Uterus (tissue), 4 donors: ENCODE data around the gene CNPY1. TPM values are rescaled to one million over a fixed set of nuclear protein-coding genes. Genes with fewer than 3 reads are reported as not detected.
"Not testable (repeated sequence)": the region's sequence is repeated elsewhere in the genome, so short reads cannot be mapped to it uniquely, and the experiment has no call there.

Experiments
- DNase-seq, 2 donors: peaks; one replicate each; pipeline ENCODE4 v3.0.0-alpha.2; 2019 to 2020
- H3K27ac ChIP-seq, 2 donors: fragments of 200-600 bp; sonication (generic); 1 replicate in 1 of 2; 2 replicates in 1 of 2; pipeline ENCODE4 v1.5.1; 2016 to 2018
- H3K27me3 ChIP-seq, 2 donors: fragments of 200-600 bp; sonication (generic); one replicate each; pipeline ENCODE4 v1.5.1; 2018 to 2019; ENCODE audit warnings: control low read depth in 1 of 2
- H3K36me3 ChIP-seq, 2 donors: fragments of 200-600 bp; sonication (generic); one replicate each; pipeline ENCODE4 v1.5.1; 2019; ENCODE audit warnings: control low read depth in 1 of 2
- H3K4me1 ChIP-seq, 2 donors: fragments of 200-600 bp; sonication (generic); one replicate each; pipeline ENCODE4 v1.5.1; 2018 to 2019; ENCODE audit warnings: control low read depth in 1 of 2
- H3K4me3 ChIP-seq, 2 donors: fragments of 200-600 bp; sonication (generic); 1 replicate in 1 of 2; 2 replicates in 1 of 2; pipeline ENCODE4 v1.5.1; 2018 to 2019; ENCODE audit warnings: mild to moderate bottlenecking in 1 of 2
- H3K9me3 ChIP-seq, 2 donors: fragments of 200-600 bp; sonication (generic); one replicate each; pipeline ENCODE4 v1.5.1; 2019; ENCODE audit warnings: control low read depth in 1 of 2
- POLR2A ChIP-seq, 2 donors: fragments of 450-650 bp; IDR thresholded peaks; one replicate each; pipeline ENCODE4 v1.6.1; 2016; ENCODE audit warnings: antibody characterized with exemption in 2 of 2, mild to moderate bottlenecking in 1 of 2, moderate library complexity in 1 of 2
- intact Hi-C: fragments of 100-400 bp; cut with DNase I; formaldehyde crosslinking; loops from one replicate; pipeline ENCODE4 v1.15.1; 2023; ENCODE audit warnings: low total_unique reads
- total RNA-seq, 4 donors: library from RNA; depleted of rRNA in 3 of 4; stranded (reverse); fragments of >200 nt in 3 of 4; gene quantifications; one replicate each; pipeline versions ENCODE4 v1.1.0 to v1.2.4, GENCODE V29; 2014 to 2023
- TF ChIP-seq, protein P1 (sequence below), 4 experiments: fragments of 200-600 bp in 2 of 4; fragments of 450-650 bp in 2 of 4; sonication (generic) in 2 of 4; IDR thresholded peaks; one replicate each; pipeline ENCODE4 v1.5.1; 2016 to 2019; ENCODE audit warnings: antibody characterized with exemption in 4 of 4, mild to moderate bottlenecking in 2 of 4, moderate library complexity in 1 of 4
- donor health status: DM: yes; HTN: yes; CAD: no.

CNPY1 gene
- total RNA-seq, 4 donors from 2014 or later = not detected

DNA sequence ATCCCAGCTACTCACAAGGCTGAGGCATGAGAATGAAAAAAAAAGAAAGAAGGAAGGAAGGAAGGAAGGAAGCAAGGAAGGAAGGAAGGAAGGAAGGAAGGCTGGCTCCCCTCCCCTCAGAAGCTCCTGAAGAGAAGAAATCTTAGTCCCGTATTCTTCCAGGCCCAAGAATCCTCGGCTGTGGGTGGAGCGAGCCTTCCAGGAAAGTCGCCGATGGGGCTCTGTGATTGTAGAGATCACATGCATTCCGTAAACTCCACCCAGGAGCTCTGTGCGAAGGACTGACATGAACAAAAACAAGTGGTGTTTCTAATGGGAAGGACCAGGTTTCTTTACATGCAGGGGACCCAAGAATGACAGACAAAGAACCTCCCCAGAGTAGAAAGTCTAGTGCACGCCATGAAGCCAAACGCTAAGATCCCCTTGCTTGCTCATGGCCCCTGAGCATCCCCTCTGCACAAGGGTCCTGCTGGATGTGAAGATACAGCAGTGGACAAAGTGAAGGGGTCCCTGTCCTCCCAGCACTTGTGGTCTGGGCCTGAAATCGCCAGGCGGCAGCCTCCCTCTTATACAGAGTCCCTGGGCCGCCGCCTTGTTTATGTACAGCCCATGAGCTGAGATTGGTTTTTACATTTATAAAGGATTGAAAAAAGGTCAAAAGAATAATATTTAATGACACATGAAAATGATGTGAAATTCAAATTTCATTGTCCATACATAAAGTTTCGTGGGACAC lies 25.2 kb downstream of the CNPY1 start:
- no peak for TF ChIP-seq POLR2A (IDR thresholded peaks at IDR 0.05)
- TF ChIP-seq, protein P1, sequence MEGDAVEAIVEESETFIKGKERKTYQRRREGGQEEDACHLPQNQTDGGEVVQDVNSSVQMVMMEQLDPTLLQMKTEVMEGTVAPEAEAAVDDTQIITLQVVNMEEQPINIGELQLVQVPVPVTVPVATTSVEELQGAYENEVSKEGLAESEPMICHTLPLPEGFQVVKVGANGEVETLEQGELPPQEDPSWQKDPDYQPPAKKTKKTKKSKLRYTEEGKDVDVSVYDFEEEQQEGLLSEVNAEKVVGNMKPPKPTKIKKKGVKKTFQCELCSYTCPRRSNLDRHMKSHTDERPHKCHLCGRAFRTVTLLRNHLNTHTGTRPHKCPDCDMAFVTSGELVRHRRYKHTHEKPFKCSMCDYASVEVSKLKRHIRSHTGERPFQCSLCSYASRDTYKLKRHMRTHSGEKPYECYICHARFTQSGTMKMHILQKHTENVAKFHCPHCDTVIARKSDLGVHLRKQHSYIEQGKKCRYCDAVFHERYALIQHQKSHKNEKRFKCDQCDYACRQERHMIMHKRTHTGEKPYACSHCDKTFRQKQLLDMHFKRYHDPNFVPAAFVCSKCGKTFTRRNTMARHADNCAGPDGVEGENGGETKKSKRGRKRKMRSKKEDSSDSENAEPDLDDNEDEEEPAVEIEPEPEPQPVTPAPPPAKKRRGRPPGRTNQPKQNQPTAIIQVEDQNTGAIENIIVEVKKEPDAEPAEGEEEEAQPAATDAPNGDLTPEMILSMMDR (IDR thresholded peaks at IDR 0.05) = no peak
- no peak overlapping the region for H3K4me3 ChIP-seq
- no peaks in the 10 kb centered on the region for H3K9me3 ChIP-seq
- H3K4me1 ChIP-seq = no peaks in the 10 kb centered on the region
- no peaks in the 10 kb centered on the region for H3K36me3 ChIP-seq
- DNase-seq = no peak
- no peak overlapping the region for H3K27ac ChIP-seq
- intact Hi-C loops = no loop called here
- H3K27me3 ChIP-seq = no peaks in the 10 kb centered on the region

DNA sequence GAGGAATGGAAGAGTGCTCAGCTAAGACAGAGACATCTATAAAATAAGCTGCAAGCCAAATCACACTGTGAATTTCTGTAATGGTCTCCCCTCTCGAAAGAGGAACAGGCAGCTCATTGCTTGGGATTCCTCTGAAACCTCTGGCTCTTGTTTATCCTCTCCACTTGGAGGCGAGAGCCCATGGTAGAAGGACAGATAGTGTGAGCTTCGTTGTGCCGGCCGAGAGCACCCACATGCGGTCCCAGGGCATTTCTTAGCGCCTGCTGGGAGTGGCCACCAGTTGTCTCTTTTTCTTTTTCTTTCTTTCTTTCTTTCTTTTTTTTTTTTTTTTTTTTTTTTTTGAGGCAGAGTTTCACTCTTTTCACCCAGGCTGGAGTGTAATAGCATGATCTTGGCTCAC lies 26.2 kb downstream of the CNPY1 start:
- Histone ChIP-seq H3K27me3 (no peaks in the 10 kb centered on the region), H3K9me3 (no peaks in the 10 kb centered on the region), H3K36me3 (no peaks in the 10 kb centered on the region), H3K4me3 (no peak overlapping the region), H3K27ac (no peak overlapping the region), H3K4me1 (no peaks in the 10 kb centered on the region)
- TF ChIP-seq, protein P1 (IDR thresholded peaks at IDR 0.05) = no peak
- no peak for TF ChIP-seq POLR2A (IDR thresholded peaks at IDR 0.05)
- intact Hi-C loops = no loop called here
- DNase-seq = no peak

DNA sequence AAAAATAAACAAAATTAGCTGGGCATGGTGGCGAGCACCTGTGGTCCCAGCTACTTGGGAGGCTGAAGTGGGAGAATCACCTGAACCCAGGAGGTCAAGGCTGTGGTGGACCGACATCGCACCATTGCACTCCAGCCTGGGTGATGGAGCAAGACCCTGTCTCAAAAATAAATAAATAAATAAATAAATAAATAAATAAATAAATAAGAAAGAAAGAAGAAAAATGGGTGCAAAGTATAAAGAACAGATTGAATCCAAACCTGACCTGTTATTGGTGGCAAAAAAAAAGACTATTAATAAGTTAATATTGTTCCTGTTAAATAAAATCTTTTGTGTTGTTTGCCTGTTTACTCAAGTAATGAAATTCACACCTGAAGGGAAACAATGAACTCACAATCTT lies 27.0 kb downstream of the CNPY1 start:
- DNase-seq, H3K9me3 ChIP-seq, H3K4me3 ChIP-seq, H3K4me1 ChIP-seq, intact Hi-C loops, H3K27ac ChIP-seq, H3K36me3 ChIP-seq, H3K27me3 ChIP-seq: not testable (repeated sequence)

DNA sequence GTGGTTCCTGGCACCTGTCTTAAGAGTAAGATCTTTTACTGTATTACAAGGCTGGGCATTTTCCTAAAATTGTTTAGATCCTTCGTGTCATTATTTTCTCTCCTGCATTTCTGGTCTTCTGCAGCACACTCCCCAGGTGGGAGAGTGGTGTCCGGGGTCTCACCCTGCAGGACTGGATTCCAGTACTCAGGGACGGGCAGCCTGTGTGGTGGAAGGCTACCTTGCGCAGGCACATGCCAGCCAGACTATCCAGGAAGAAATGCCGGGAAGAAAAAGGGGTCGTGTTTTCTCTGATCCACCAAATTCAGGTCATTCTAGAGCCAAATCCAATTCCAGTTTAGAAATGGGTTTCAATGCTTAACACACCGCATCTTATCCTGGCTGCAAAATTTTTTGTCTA lies 27.7 kb downstream of the CNPY1 start:
- DNase-seq = no peak
- Histone ChIP-seq H3K27me3 (no peaks in the 10 kb centered on the region), H3K4me3 (no peak overlapping the region)

DNA sequence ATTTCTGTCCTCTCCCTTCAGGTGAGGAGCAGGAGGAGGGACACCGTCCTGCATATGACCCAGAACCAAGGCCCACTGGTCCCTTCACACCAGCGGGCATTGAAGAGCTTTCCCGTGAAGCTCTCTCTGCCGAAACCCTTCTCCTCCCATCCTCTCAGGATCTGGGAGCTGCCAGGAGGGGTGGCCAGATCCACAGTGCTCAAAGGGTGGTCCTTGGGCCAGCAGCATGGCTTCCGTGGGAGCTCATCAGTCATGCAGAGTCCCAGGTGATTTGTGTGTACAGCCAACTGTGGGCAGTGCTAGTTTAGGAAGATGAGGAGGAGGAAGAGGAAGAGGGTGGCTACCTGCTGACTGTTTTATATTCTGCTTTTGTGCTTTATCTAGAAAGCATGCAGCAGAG lies 28.4 kb downstream of the CNPY1 start:
- Histone ChIP-seq H3K36me3 (no peaks in the 10 kb centered on the region), H3K9me3 (no peaks in the 10 kb centered on the region), H3K27me3 (peaks cover 0 to under 1% of the 10 kb centered on the region in 2 donors), H3K4me1 (no peaks in the 10 kb centered on the region), H3K27ac (no peak overlapping the region), H3K4me3 (no peak overlapping the region)
- TF ChIP-seq, protein P1 (IDR thresholded peaks at IDR 0.05) = no peak
- no peak for TF ChIP-seq POLR2A (IDR thresholded peaks at IDR 0.05)
- intact Hi-C loops = no loop called here
- no peak for DNase-seq

More for the DNA sequence above, 27.7 kb downstream of the CNPY1 start:
- intact Hi-C loops = no loop called here
- H3K4me1 ChIP-seq = no peaks in the 10 kb centered on the region
- no peak overlapping the region for H3K27ac ChIP-seq
- TF ChIP-seq, protein P1 (IDR thresholded peaks at IDR 0.05) = no peak
- TF ChIP-seq POLR2A (IDR thresholded peaks at IDR 0.05) = no peak
- no peaks in the 10 kb centered on the region for H3K9me3 ChIP-seq
- no peaks in the 10 kb centered on the region for H3K36me3 ChIP-seq
